ENCODE results near the gene COPG1. TPM values are rescaled to one million over a fixed set of nuclear protein-coding genes. Genes with fewer than 3 reads are reported as not detected.

COPG1 gene
- total and polyA plus RNA-seq, 2 of the 13 experiments (the other 11 are each of a cell fraction or from before 2014, with no cell fraction given): 98.6 to 166 TPM

GRCh38 chr3:129224984-129225393 is 24.4 kb upstream of the COPG1 start (continued):
- no peak for TF ChIP-seq JUN (CRISPR knock-in tag; IDR thresholded peaks at IDR 0.05)
- TF ChIP-seq ZNF891 (CRISPR knock-in tag; IDR thresholded peaks at IDR 0.05): no peak
- peak; percentile 40; the same call in 1 of the 2 replicates for TF ChIP-seq ZFP1 (CRISPR knock-in tag; IDR thresholded peaks at IDR 0.05)
- no peak for TF ChIP-seq MYPOP (CRISPR knock-in tag; IDR thresholded peaks at IDR 0.05)
- TF ChIP-seq FOXP1 (IDR thresholded peaks at IDR 0.05): no peak
- peak; percentile 54; the same call in 1 of the 2 replicates for TF ChIP-seq FOXP1 (CRISPR knock-in tag; IDR thresholded peaks at IDR 0.05)
- TF ChIP-seq KDM1A (CRISPR knock-in tag; IDR thresholded peaks at IDR 0.05): no peak
- TF ChIP-seq, protein P1, sequence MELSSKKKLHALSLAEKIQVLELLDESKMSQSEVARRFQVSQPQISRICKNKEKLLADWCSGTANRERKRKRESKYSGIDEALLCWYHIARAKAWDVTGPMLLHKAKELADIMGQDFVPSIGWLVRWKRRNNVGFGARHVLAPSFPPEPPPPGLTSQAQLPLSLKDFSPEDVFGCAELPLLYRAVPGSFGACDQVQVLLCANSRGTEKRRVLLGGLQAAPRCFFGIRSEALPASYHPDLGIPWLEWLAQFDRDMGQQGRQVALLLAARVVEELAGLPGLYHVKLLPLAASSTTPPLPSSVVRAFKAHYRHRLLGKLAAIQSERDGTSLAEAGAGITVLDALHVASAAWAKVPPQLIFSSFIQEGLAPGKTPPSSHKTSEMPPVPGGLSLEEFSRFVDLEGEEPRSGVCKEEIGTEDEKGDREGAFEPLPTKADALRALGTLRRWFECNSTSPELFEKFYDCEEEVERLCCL (CRISPR knock-in tag; IDR thresholded peaks at IDR 0.05; ENCODE audit: borderline replicate concordance): no peak
- peak; percentile 74 for TF ChIP-seq RXRB (CRISPR knock-in tag; IDR thresholded peaks at IDR 0.05; ENCODE audit: borderline replicate concordance)
- TF ChIP-seq, protein P2, sequence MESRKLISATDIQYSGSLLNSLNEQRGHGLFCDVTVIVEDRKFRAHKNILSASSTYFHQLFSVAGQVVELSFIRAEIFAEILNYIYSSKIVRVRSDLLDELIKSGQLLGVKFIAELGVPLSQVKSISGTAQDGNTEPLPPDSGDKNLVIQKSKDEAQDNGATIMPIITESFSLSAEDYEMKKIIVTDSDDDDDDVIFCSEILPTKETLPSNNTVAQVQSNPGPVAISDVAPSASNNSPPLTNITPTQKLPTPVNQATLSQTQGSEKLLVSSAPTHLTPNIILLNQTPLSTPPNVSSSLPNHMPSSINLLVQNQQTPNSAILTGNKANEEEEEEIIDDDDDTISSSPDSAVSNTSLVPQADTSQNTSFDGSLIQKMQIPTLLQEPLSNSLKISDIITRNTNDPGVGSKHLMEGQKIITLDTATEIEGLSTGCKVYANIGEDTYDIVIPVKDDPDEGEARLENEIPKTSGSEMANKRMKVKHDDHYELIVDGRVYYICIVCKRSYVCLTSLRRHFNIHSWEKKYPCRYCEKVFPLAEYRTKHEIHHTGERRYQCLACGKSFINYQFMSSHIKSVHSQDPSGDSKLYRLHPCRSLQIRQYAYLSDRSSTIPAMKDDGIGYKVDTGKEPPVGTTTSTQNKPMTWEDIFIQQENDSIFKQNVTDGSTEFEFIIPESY (CRISPR knock-in tag; IDR thresholded peaks at IDR 0.05): peak; percentile 61; the same call in 1 of the 2 replicates
- TF ChIP-seq, protein P3, sequence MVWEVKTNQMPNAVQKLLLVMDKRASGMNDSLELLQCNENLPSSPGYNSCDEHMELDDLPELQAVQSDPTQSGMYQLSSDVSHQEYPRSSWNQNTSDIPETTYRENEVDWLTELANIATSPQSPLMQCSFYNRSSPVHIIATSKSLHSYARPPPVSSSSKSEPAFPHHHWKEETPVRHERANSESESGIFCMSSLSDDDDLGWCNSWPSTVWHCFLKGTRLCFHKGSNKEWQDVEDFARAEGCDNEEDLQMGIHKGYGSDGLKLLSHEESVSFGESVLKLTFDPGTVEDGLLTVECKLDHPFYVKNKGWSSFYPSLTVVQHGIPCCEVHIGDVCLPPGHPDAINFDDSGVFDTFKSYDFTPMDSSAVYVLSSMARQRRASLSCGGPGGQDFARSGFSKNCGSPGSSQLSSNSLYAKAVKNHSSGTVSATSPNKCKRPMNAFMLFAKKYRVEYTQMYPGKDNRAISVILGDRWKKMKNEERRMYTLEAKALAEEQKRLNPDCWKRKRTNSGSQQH (CRISPR knock-in tag; IDR thresholded peaks at IDR 0.05; ENCODE audit: low read depth): peak; percentile 45; the same call in 1 of the 2 replicates
- TF ChIP-seq ARID5B (CRISPR knock-in tag; IDR thresholded peaks at IDR 0.05): peak; percentile 82
- TF ChIP-seq ZNF557 (CRISPR knock-in tag; IDR thresholded peaks at IDR 0.05): no peak
- no peak for TF ChIP-seq NONO (IDR thresholded peaks at IDR 0.05)
- peak; percentile 77; the same call in 1 of the 2 replicates for TF ChIP-seq NONO (CRISPR knock-in tag; conservative IDR thresholded peaks at IDR 0.05)
- no peak for TF ChIP-seq GMEB2 (CRISPR knock-in tag; IDR thresholded peaks at IDR 0.05; ENCODE audit: low read depth)
- no peak for TF ChIP-seq TCF7L2 (IDR thresholded peaks at IDR 0.05; ENCODE audit: low read depth, low read length)
